Measurements from ENCODE around the gene MRPL50.

MRPL50 gene

DNA sequence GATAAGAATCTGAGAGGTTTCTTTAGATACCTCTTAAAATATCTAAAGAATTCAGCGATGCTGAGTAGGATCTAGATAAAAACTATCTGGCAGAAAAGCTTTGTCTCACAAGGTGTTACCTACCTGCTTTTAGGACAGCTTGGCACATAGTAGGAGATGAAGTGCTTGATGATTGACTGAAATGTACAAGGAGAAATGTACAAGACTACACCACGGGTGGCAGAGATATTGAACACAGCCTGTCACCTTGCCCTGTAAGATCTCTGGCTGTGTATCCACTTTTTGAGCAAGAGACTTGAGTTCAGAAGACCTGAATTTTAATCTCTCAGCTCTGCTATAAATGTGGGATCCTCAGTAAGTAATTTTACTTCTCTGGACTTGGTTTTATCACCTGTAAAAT, 21.4 kb upstream of the MRPL50 start:
- no peaks in the 10 kb centered on the region for H3K36me3 ChIP-seq (ENCODE audit: control insufficient read depth, insufficient read depth, low read length)
- H3K27ac ChIP-seq (ENCODE audit: insufficient read depth, low read length, poor library complexity, severe bottlenecking), result no peak overlapping the region
- H3K9me3 ChIP-seq (ENCODE audit: control insufficient read depth, low read length), result peaks cover 18% of the 10 kb centered on the region
- no peaks in the 10 kb centered on the region for H3K27me3 ChIP-seq (replicated peaks; ENCODE audit: control insufficient read depth, insufficient read depth, low read length, poor library complexity, severe bottlenecking)
- H3K4me1 ChIP-seq (ENCODE audit: control insufficient read depth, insufficient read depth, low read length, poor library complexity, severe bottlenecking), result no peaks in the 10 kb centered on the region
- DNase-seq, result no peak
- H3K4me3 ChIP-seq (ENCODE audit: insufficient read depth, low read depth, low read length, poor library complexity, severe bottlenecking), result no peak overlapping the region

DNA sequence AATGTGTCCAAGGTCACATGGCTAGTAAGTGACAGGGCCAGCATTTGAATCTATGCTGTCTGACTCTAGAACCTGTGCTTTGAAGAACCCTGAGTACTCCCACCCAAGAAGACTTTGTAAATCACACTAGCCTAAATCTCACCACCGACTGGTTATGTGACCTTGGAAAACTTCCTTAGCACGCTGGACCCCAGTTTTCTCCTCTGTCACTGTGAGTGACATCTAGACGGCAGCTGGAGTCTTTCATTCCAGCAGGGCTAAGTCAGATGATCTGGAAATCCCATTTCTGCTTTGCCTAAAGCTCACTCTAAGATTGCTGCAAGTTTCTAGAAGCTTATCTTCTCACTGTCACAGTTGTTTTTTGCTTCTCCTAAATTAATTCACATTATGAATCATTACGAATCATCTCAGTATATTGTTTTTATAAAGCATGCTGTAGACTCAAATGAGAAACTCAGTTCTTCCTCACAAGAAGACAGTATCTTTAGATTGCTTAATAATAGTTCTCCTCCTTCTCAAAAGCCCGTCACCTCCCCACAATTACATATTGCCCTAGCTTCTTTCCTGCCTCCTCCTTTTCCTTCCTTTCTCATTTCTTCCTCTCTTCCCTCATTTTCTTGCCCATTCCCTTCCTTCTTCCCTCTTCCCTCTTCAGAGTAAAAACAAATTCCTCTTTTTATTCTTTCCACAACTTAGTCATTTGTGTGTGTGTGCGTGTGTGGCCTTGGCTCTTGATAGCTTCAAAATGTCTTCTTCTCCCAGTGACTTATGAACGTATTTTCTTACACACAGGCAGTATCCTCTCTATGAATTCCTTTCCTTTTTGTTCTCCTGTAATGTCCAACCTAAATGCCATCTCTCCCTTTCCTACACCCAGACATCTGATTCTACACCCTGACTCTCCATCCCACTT, 20.4 kb upstream of the MRPL50 start:
- no peaks in the 10 kb centered on the region for H3K4me1 ChIP-seq (ENCODE audit: control insufficient read depth, insufficient read depth, low read length, poor library complexity, severe bottlenecking)
- DNase-seq, result no peak
- no peak overlapping the region for H3K4me3 ChIP-seq (ENCODE audit: insufficient read depth, low read depth, low read length, poor library complexity, severe bottlenecking)
- H3K36me3 ChIP-seq (ENCODE audit: control insufficient read depth, insufficient read depth, low read length), result no peaks in the 10 kb centered on the region
- peaks cover 18% of the 10 kb centered on the region for H3K9me3 ChIP-seq (ENCODE audit: control insufficient read depth, low read length)
- H3K27ac ChIP-seq (ENCODE audit: insufficient read depth, low read length, poor library complexity, severe bottlenecking), result no peak overlapping the region
- H3K27me3 ChIP-seq (replicated peaks; ENCODE audit: control insufficient read depth, insufficient read depth, low read length, poor library complexity, severe bottlenecking), result no peaks in the 10 kb centered on the region

- H3K4me1 ChIP-seq (ENCODE audit: control insufficient read depth, insufficient read depth, low read length, poor library complexity, severe bottlenecking), result no peaks in the 10 kb centered on the region
- no peak for DNase-seq
- no peaks in the 10 kb centered on the region for H3K27me3 ChIP-seq (replicated peaks; ENCODE audit: control insufficient read depth, insufficient read depth, low read length, poor library complexity, severe bottlenecking)
- H3K36me3 ChIP-seq (ENCODE audit: control insufficient read depth, insufficient read depth, low read length), result no peaks in the 10 kb centered on the region
- peaks cover 21% of the 10 kb centered on the region for H3K9me3 ChIP-seq (ENCODE audit: control insufficient read depth, low read length)
- no peak overlapping the region for H3K4me3 ChIP-seq (ENCODE audit: insufficient read depth, low read depth, low read length, poor library complexity, severe bottlenecking)
- H3K27ac ChIP-seq (ENCODE audit: insufficient read depth, low read length, poor library complexity, severe bottlenecking), result no peak overlapping the region
Measured at GRCh38 chr9:101417977-101418376, 19.6 kb upstream of the MRPL50 start.

DNA sequence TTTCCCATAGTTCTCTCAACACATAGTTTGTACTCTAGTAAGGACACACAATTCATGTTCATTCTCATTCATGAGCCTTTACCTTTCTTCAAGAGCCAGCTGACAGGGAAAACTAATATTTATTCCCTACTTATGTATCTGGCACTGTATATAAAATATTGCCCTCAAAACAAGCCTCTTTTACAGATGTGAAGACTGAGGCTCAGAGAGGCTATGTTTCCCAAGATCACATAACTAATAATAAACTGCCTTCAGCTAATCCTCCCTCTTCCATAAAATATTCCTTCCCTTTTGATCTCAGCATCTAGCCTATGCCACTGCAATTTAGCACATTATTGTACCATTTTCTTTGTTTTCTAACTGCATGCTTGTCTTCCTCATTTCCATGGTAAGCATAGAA, 19.0 kb upstream of the MRPL50 start:
- Histone ChIP-seq H3K4me3 (ENCODE audit: insufficient read depth, low read depth, low read length, poor library complexity, severe bottlenecking) (no peak overlapping the region), H3K27ac (ENCODE audit: insufficient read depth, low read length, poor library complexity, severe bottlenecking) (no peak overlapping the region), H3K4me1 (ENCODE audit: control insufficient read depth, insufficient read depth, low read length, poor library complexity, severe bottlenecking) (no peaks in the 10 kb centered on the region), H3K27me3 (replicated peaks; ENCODE audit: control insufficient read depth, insufficient read depth, low read length, poor library complexity, severe bottlenecking) (no peaks in the 10 kb centered on the region), H3K9me3 (ENCODE audit: control insufficient read depth, low read length) (peaks cover 21% of the 10 kb centered on the region), H3K36me3 (ENCODE audit: control insufficient read depth, insufficient read depth, low read length) (no peaks in the 10 kb centered on the region)
- DNase-seq, result no peak

DNA sequence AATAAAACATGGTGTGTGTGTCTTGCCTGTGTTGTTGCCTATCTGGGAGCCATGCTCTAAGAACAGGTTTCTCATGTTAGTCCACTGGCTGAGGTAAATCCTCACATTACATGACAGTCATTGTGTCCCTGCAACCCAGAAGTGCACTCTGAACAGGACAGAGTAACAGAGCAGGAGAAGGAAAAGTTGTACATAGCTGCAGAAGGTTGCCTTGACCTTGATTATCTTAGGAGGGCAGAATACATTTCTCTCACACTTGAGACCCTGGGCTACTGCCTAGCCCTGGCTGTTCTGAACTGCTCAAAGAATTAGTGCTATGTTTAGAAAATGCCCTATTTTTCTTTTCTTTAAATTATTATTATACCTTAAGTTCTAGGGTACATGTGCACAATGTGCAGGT, 17.2 kb upstream of the MRPL50 start:
- Histone ChIP-seq H3K27ac (ENCODE audit: insufficient read depth, low read length, poor library complexity, severe bottlenecking) (no peak overlapping the region), H3K36me3 (ENCODE audit: control insufficient read depth, insufficient read depth, low read length) (no peaks in the 10 kb centered on the region), H3K4me1 (ENCODE audit: control insufficient read depth, insufficient read depth, low read length, poor library complexity, severe bottlenecking) (no peaks in the 10 kb centered on the region), H3K27me3 (replicated peaks; ENCODE audit: control insufficient read depth, insufficient read depth, low read length, poor library complexity, severe bottlenecking) (no peaks in the 10 kb centered on the region), H3K9me3 (ENCODE audit: control insufficient read depth, low read length) (peaks cover 28% of the 10 kb centered on the region), H3K4me3 (ENCODE audit: insufficient read depth, low read depth, low read length, poor library complexity, severe bottlenecking) (no peak overlapping the region)
- no peak for DNase-seq

GRCh38 chr9:101414839-101415238, 16.4 kb upstream of the MRPL50 start:
- Histone ChIP-seq H3K36me3 (ENCODE audit: control insufficient read depth, insufficient read depth, low read length) (no peaks in the 10 kb centered on the region), H3K9me3 (ENCODE audit: control insufficient read depth, low read length) (peaks cover 35% of the 10 kb centered on the region), H3K27ac (ENCODE audit: insufficient read depth, low read length, poor library complexity, severe bottlenecking) (no peak overlapping the region), H3K4me3 (ENCODE audit: insufficient read depth, low read depth, low read length, poor library complexity, severe bottlenecking) (no peak overlapping the region), H3K4me1 (ENCODE audit: control insufficient read depth, insufficient read depth, low read length, poor library complexity, severe bottlenecking) (no peaks in the 10 kb centered on the region), H3K27me3 (replicated peaks; ENCODE audit: control insufficient read depth, insufficient read depth, low read length, poor library complexity, severe bottlenecking) (no peaks in the 10 kb centered on the region)
- no peak for DNase-seq

DNA sequence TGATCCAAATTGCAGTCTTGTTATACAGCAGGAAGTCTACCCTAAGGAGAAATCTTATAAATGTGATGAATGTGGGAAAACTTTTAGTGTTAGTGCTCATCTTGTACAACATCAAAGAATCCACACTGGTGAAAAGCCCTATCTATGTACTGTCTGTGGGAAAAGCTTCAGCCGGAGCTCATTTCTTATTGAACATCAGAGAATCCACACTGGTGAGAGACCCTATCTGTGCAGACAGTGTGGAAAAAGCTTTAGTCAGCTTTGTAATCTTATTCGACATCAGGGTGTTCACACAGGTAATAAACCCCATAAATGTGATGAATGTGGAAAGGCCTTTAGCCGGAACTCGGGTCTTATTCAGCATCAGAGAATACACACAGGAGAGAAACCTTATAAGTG, 10.7 kb upstream of the MRPL50 start:
- H3K36me3 ChIP-seq (ENCODE audit: control insufficient read depth, insufficient read depth, low read length), result peaks cover 53% of the 10 kb centered on the region
- no peak overlapping the region for H3K27ac ChIP-seq (ENCODE audit: insufficient read depth, low read length, poor library complexity, severe bottlenecking)
- no peak for DNase-seq
- no peaks in the 10 kb centered on the region for H3K27me3 ChIP-seq (replicated peaks; ENCODE audit: control insufficient read depth, insufficient read depth, low read length, poor library complexity, severe bottlenecking)
- H3K4me3 ChIP-seq (ENCODE audit: insufficient read depth, low read depth, low read length, poor library complexity, severe bottlenecking), result no peak overlapping the region
- H3K9me3 ChIP-seq (ENCODE audit: control insufficient read depth, low read length), result peaks cover 47% of the 10 kb centered on the region
- H3K4me1 ChIP-seq (ENCODE audit: control insufficient read depth, insufficient read depth, low read length, poor library complexity, severe bottlenecking), result no peaks in the 10 kb centered on the region

DNA sequence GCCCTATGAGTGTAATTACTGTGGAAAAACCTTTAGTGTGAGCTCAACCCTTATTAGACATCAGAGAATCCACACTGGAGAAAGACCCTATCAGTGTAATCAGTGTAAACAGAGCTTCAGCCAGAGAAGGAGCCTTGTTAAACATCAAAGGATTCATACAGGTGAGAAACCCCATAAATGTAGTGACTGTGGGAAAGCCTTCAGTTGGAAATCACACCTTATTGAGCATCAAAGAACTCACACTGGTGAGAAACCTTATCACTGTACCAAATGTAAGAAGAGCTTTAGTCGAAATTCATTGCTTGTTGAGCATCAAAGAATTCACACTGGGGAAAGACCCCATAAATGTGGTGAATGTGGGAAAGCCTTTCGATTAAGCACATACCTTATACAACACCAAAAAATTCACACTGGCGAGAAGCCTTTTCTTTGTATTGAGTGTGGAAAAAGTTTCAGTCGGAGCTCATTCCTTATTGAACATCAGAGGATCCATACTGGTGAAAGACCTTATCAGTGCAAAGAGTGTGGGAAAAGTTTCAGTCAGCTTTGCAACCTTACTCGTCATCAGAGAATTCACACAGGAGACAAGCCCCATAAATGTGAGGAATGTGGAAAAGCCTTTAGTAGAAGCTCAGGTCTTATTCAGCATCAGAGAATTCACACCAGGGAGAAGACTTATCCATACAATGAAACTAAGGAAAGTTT, 10.1 kb upstream of the MRPL50 start:
- H3K36me3 ChIP-seq (ENCODE audit: control insufficient read depth, insufficient read depth, low read length), result peaks cover 59% of the 10 kb centered on the region
- H3K9me3 ChIP-seq (ENCODE audit: control insufficient read depth, low read length), result peaks cover 44% of the 10 kb centered on the region

GRCh38 chr9:101403516-101404285, 5.3 kb upstream of the MRPL50 start:
- H3K27me3 ChIP-seq (replicated peaks; ENCODE audit: control insufficient read depth, insufficient read depth, low read length, poor library complexity, severe bottlenecking), result no peaks in the 10 kb centered on the region
- H3K4me1 ChIP-seq (ENCODE audit: control insufficient read depth, insufficient read depth, low read length, poor library complexity, severe bottlenecking), result peaks cover 9% of the 10 kb centered on the region
- H3K27ac ChIP-seq (ENCODE audit: insufficient read depth, low read length, poor library complexity, severe bottlenecking), result no peak overlapping the region
- H3K4me3 ChIP-seq (ENCODE audit: insufficient read depth, low read depth, low read length, poor library complexity, severe bottlenecking), result no peak overlapping the region
- peaks cover 18% of the 10 kb centered on the region for H3K9me3 ChIP-seq (ENCODE audit: control insufficient read depth, low read length)
- H3K36me3 ChIP-seq (ENCODE audit: control insufficient read depth, insufficient read depth, low read length), result peaks cover 77% of the 10 kb centered on the region
- DNase-seq, result no peak

More for the DNA sequence above, 10.1 kb upstream of the MRPL50 start:
- no peaks in the 10 kb centered on the region for H3K27me3 ChIP-seq (replicated peaks; ENCODE audit: control insufficient read depth, insufficient read depth, low read length, poor library complexity, severe bottlenecking)
- no peak for DNase-seq
- no peak overlapping the region for H3K4me3 ChIP-seq (ENCODE audit: insufficient read depth, low read depth, low read length, poor library complexity, severe bottlenecking)
- no peak overlapping the region for H3K27ac ChIP-seq (ENCODE audit: insufficient read depth, low read length, poor library complexity, severe bottlenecking)
- H3K4me1 ChIP-seq (ENCODE audit: control insufficient read depth, insufficient read depth, low read length, poor library complexity, severe bottlenecking), result no peaks in the 10 kb centered on the region

All from effector memory CD4-positive, alpha-beta T cell (primary cell).